Activated T-cell treated with anti-CD3 and anti-CD28 coated beads, Interleukin-2, amount 50 U/mL, for 72 hours (primary cell): ENCODE data around the gene L1TD1. TPM values are rescaled to one million over a fixed set of nuclear protein-coding genes. Genes with fewer than 3 reads are reported as not detected.
"Not testable (repeated sequence)": the region's sequence is repeated elsewhere in the genome, so short reads cannot be mapped to it uniquely, and the experiment has no call there.

Source experiments
- ATAC-seq, 2 donors: fragments of 150-1000 bp; cut with Tn5 transposase; replicated peaks in 1 of 2; 2 replicates each; pipeline ENCODE4 v1.10.0; 2021; ENCODE audit warnings: moderate library complexity in 2 of 2, mild to moderate bottlenecking in 1 of 2
- DNase-seq, 2 donors: peaks; one replicate each; pipeline ENCODE4 v3.0.0; 2021 to 2022; ENCODE audit warnings: mixed read lengths in 1 of 2
- H3K27ac Mint-ChIP-seq: one replicate; pipeline ENCODE4 v1.8.0; 2022; ENCODE audit warnings: mild to moderate bottlenecking, moderate library complexity, mixed read lengths
- H3K27me3 Mint-ChIP-seq: one replicate; pipeline ENCODE4 v1.8.0; 2022; ENCODE audit warnings: low read depth, mixed read lengths
- H3K36me3 Mint-ChIP-seq, 2 donors: one replicate each; pipeline ENCODE4 v1.8.0; 2022; ENCODE audit warnings: mixed read lengths in 2 of 2, mild to moderate bottlenecking in 1 of 2; ENCODE audit not compliant: insufficient read depth in 2 of 2
- H3K4me1 Mint-ChIP-seq: one replicate; pipeline ENCODE4 v1.8.0; 2022; ENCODE audit warnings: low read depth, mixed read lengths
- H3K4me3 Mint-ChIP-seq, 2 donors: one replicate each; pipeline ENCODE4 v1.8.0; 2022; ENCODE audit warnings: mild to moderate bottlenecking in 2 of 2, mixed read lengths in 2 of 2, moderate library complexity in 2 of 2
- H3K9me3 Mint-ChIP-seq, 2 donors: one replicate each; pipeline ENCODE4 v1.8.0; 2022; ENCODE audit warnings: mixed read lengths in 2 of 2
- total RNA-seq, 2 donors: library from RNA; stranded (reverse); gene quantifications; one replicate each; pipeline ENCODE4 v1.2.3, GENCODE V29; 2022

The L1TD1 gene
- total RNA-seq, 2 donors from 2014 or later, result not detected

GRCh38 chr1:62232871-62233278, 38.2 kb downstream of the L1TD1 start:
- Mint-ChIP-seq H3K4me3 (no peak overlapping the region), H3K4me1 (no peaks in the 10 kb centered on the region), H3K9me3 (no peaks in the 10 kb centered on the region), H3K27me3 (no peaks in the 10 kb centered on the region), H3K36me3 (no peaks in the 10 kb centered on the region), H3K27ac (peak overlapping the region; percentile 36)
- ATAC-seq (no peak), DNase-seq (no peak)

GRCh38 chr1:62233926-62234450, 39.3 kb downstream of the L1TD1 start:
- Mint-ChIP-seq H3K27me3 (no peaks in the 10 kb centered on the region), H3K36me3 (no peaks in the 10 kb centered on the region), H3K27ac (no peak overlapping the region), H3K9me3 (no peaks in the 10 kb centered on the region), H3K4me3 (no peak overlapping the region), H3K4me1 (no peaks in the 10 kb centered on the region)
- ATAC-seq (no peak), DNase-seq (no peak)

GRCh38 chr1:62234688-62235087, 40.0 kb downstream of the L1TD1 start:
- no peaks in the 10 kb centered on the region for H3K9me3 Mint-ChIP-seq
- H3K4me1 Mint-ChIP-seq, result no peaks in the 10 kb centered on the region
- no peaks in the 10 kb centered on the region for H3K27me3 Mint-ChIP-seq
- DNase-seq (no peak), ATAC-seq (no peak)
- H3K27ac Mint-ChIP-seq, result no peak overlapping the region
- H3K36me3 Mint-ChIP-seq, result no peaks in the 10 kb centered on the region
- no peak overlapping the region for H3K4me3 Mint-ChIP-seq

- ATAC-seq (no peak), DNase-seq (no peak)
- no peaks in the 10 kb centered on the region for H3K36me3 Mint-ChIP-seq
- H3K4me1 Mint-ChIP-seq, result no peaks in the 10 kb centered on the region
- no peaks in the 10 kb centered on the region for H3K9me3 Mint-ChIP-seq
- no peak overlapping the region for H3K4me3 Mint-ChIP-seq
- H3K27me3 Mint-ChIP-seq, result no peaks in the 10 kb centered on the region
- no peak overlapping the region for H3K27ac Mint-ChIP-seq
These were observed 40.9 kb downstream of the L1TD1 start for GRCh38 chr1:62235576-62235975.

GRCh38 chr1:62237361-62237760, 42.7 kb downstream of the L1TD1 start:
- ATAC-seq, result no peak
- no peaks in the 10 kb centered on the region for H3K9me3 Mint-ChIP-seq
- H3K27ac Mint-ChIP-seq, result no peak overlapping the region
- no peak overlapping the region for H3K4me3 Mint-ChIP-seq
- no peaks in the 10 kb centered on the region for H3K27me3 Mint-ChIP-seq
- H3K36me3 Mint-ChIP-seq, result no peaks in the 10 kb centered on the region
- H3K4me1 Mint-ChIP-seq, result no peaks in the 10 kb centered on the region
- no peak for DNase-seq

GRCh38 chr1:62237950-62238374, 43.3 kb downstream of the L1TD1 start:
- DNase-seq (no peak), ATAC-seq (no peak)
- H3K4me3 Mint-ChIP-seq, result no peak overlapping the region
- H3K4me1 Mint-ChIP-seq, result no peaks in the 10 kb centered on the region
- no peak overlapping the region for H3K27ac Mint-ChIP-seq
- no peaks in the 10 kb centered on the region for H3K27me3 Mint-ChIP-seq
- H3K36me3 Mint-ChIP-seq, result no peaks in the 10 kb centered on the region
- H3K9me3 Mint-ChIP-seq, result no peaks in the 10 kb centered on the region

GRCh38 chr1:62238507-62238906, 43.9 kb downstream of the L1TD1 start:
- H3K36me3 Mint-ChIP-seq, result no peaks in the 10 kb centered on the region
- H3K27ac Mint-ChIP-seq, result no peak overlapping the region
- no peaks in the 10 kb centered on the region for H3K27me3 Mint-ChIP-seq
- H3K4me3 Mint-ChIP-seq, result no peak overlapping the region
- H3K9me3 Mint-ChIP-seq, result no peaks in the 10 kb centered on the region
- no peaks in the 10 kb centered on the region for H3K4me1 Mint-ChIP-seq
- ATAC-seq, result no peak
- no peak for DNase-seq

- not testable (repeated sequence) for H3K4me3 Mint-ChIP-seq, H3K27me3 Mint-ChIP-seq, DNase-seq, H3K36me3 Mint-ChIP-seq, ATAC-seq, H3K9me3 Mint-ChIP-seq, H3K4me1 Mint-ChIP-seq, H3K27ac Mint-ChIP-seq
These were observed 45.2 kb downstream of the L1TD1 start for GRCh38 chr1:62239652-62240403.

GRCh38 chr1:62240651-62241370, 46.2 kb downstream of the L1TD1 start:
- no peak overlapping the region for H3K4me3 Mint-ChIP-seq
- ATAC-seq (no peak), DNase-seq (no peak)
- no peak overlapping the region for H3K27ac Mint-ChIP-seq
- no peaks in the 10 kb centered on the region for H3K36me3 Mint-ChIP-seq
- H3K4me1 Mint-ChIP-seq, result no peaks in the 10 kb centered on the region
- H3K9me3 Mint-ChIP-seq, result peaks cover 0 to 2% of the 10 kb centered on the region in 2 donors
- H3K27me3 Mint-ChIP-seq, result no peaks in the 10 kb centered on the region

- ATAC-seq (no peak), DNase-seq (no peak)
- Mint-ChIP-seq H3K36me3 (no peaks in the 10 kb centered on the region), H3K27me3 (no peaks in the 10 kb centered on the region), H3K9me3 (peaks cover 0 to 2% of the 10 kb centered on the region in 2 donors), H3K4me1 (no peaks in the 10 kb centered on the region), H3K4me3 (no peak overlapping the region), H3K27ac (no peak overlapping the region)
These were observed 46.9 kb downstream of the L1TD1 start for GRCh38 chr1:62241371-62242131.

GRCh38 chr1:62244380-62244779, 49.7 kb downstream of the L1TD1 start:
- H3K27me3 Mint-ChIP-seq, H3K36me3 Mint-ChIP-seq, H3K9me3 Mint-ChIP-seq, H3K4me1 Mint-ChIP-seq, DNase-seq, ATAC-seq, H3K27ac Mint-ChIP-seq, H3K4me3 Mint-ChIP-seq: not testable (repeated sequence)

GRCh38 chr1:62245201-62245600, 50.6 kb downstream of the L1TD1 start:
- Mint-ChIP-seq H3K27ac (no peak overlapping the region), H3K4me3 (no peak overlapping the region), H3K9me3 (peaks cover 0 to 2% of the 10 kb centered on the region in 2 donors), H3K36me3 (no peaks in the 10 kb centered on the region), H3K27me3 (no peaks in the 10 kb centered on the region), H3K4me1 (no peaks in the 10 kb centered on the region)
- ATAC-seq, result no peak
- no peak for DNase-seq
